Measurements from ENCODE around the gene CNTROB. TPM values are rescaled to one million over a fixed set of nuclear protein-coding genes. Genes with fewer than 3 reads are reported as not detected.

The CNTROB gene, protein sequence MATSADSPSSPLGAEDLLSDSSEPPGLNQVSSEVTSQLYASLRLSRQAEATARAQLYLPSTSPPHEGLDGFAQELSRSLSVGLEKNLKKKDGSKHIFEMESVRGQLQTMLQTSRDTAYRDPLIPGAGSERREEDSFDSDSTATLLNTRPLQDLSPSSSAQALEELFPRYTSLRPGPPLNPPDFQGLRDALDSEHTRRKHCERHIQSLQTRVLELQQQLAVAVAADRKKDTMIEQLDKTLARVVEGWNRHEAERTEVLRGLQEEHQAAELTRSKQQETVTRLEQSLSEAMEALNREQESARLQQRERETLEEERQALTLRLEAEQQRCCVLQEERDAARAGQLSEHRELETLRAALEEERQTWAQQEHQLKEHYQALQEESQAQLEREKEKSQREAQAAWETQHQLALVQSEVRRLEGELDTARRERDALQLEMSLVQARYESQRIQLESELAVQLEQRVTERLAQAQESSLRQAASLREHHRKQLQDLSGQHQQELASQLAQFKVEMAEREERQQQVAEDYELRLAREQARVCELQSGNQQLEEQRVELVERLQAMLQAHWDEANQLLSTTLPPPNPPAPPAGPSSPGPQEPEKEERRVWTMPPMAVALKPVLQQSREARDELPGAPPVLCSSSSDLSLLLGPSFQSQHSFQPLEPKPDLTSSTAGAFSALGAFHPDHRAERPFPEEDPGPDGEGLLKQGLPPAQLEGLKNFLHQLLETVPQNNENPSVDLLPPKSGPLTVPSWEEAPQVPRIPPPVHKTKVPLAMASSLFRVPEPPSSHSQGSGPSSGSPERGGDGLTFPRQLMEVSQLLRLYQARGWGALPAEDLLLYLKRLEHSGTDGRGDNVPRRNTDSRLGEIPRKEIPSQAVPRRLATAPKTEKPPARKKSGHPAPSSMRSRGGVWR
- 25.8 and 30.1 TPM in 2 replicates for total RNA-seq (2021)
- long read RNA-seq, transcript CNTROB-202 (19 exons, 3,705 nt), result major isoform, 11 of 52 reads
- long read RNA-seq, transcript CNTROB-203 (19 exons, 2,783 nt), result minor isoform, 6 of 52 reads
- long read RNA-seq, partial matches to known transcripts, result 4 of 52 reads
- long read RNA-seq, other reads (novel, unspliced or antisense), result 31 of 52 reads

- H3K9me3 Mint-ChIP-seq, result no peaks in the 10 kb centered on the region
- peak within 1 kb of the TSS; percentile 40 for H3K9ac ChIP-seq (ENCODE audit: extremely low read depth, insufficient read length, low read length)
- no peak within 1 kb of the TSS for H3K23ac ChIP-seq (ENCODE audit: insufficient read length, low read depth, low read length)
- peaks cover 2 to 25% (median 21%) of the 10 kb centered on the region in 3 experiments; a peak in 5 of 7 replicates for H3K36me3 Mint-ChIP-seq (ENCODE audit: insufficient read depth in 1 of 3, low read depth in 3 of 3)
- H4K20me1 ChIP-seq (ENCODE audit: control insufficient read depth, insufficient read depth, insufficient read length), result no peaks in the 10 kb centered on the region
- no peaks in the 10 kb centered on the region for H3K79me1 ChIP-seq (ENCODE audit: insufficient read depth, low read depth, low read length, poor library complexity, severe bottlenecking)
- no peak within 1 kb of the TSS for H3K14ac ChIP-seq (ENCODE audit: insufficient read depth, low read length)
- H3T11ph ChIP-seq (ENCODE audit: low read length), result no peak within 1 kb of the TSS
- WGBS (ENCODE audit: extremely low coverage, insufficient read length, low lambda C conversion rate), result no CpG with 5 or more reads among the region's 55 CpGs
- H3K56ac ChIP-seq (ENCODE audit: insufficient read length, low read depth, low read length), result no peak within 1 kb of the TSS
- H2BK20ac ChIP-seq (ENCODE audit: low read depth, low read length, poor library complexity, severe bottlenecking), result no peak within 1 kb of the TSS
- TF ChIP-seq, protein P1, sequence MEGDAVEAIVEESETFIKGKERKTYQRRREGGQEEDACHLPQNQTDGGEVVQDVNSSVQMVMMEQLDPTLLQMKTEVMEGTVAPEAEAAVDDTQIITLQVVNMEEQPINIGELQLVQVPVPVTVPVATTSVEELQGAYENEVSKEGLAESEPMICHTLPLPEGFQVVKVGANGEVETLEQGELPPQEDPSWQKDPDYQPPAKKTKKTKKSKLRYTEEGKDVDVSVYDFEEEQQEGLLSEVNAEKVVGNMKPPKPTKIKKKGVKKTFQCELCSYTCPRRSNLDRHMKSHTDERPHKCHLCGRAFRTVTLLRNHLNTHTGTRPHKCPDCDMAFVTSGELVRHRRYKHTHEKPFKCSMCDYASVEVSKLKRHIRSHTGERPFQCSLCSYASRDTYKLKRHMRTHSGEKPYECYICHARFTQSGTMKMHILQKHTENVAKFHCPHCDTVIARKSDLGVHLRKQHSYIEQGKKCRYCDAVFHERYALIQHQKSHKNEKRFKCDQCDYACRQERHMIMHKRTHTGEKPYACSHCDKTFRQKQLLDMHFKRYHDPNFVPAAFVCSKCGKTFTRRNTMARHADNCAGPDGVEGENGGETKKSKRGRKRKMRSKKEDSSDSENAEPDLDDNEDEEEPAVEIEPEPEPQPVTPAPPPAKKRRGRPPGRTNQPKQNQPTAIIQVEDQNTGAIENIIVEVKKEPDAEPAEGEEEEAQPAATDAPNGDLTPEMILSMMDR (conservative IDR thresholded peaks at IDR 0.05), result no peak
- no peak within 1 kb of the TSS for H2BK120ac ChIP-seq (ENCODE audit: low read depth, low read length, poor library complexity, severe bottlenecking)
- no peak within 1 kb of the TSS for H3K18ac ChIP-seq (ENCODE audit: insufficient read length, low read depth, low read length)
- peak within 1 kb of the TSS; percentile 96 for H3K4me2 ChIP-seq (ENCODE audit: insufficient read depth, insufficient read length, low read length)
- no peak within 1 kb of the TSS for H2AK5ac ChIP-seq (ENCODE audit: insufficient read length, low read length)
- peak within 1 kb of the TSS; percentile 45 to 97 (median 85); a peak in 6 of 7 replicates for H3K27ac Mint-ChIP-seq
- no peak within 1 kb of the TSS for H2BK5ac ChIP-seq (ENCODE audit: insufficient read length, low read length)
- no peak within 1 kb of the TSS for H3K27ac ChIP-seq (ENCODE audit: insufficient read length, low read depth, low read length)
- H3K4ac ChIP-seq (ENCODE audit: low read depth, low read length), result no peak within 1 kb of the TSS
- no peak within 1 kb of the TSS for H2AFZ ChIP-seq (ENCODE audit: low read length)
- peak; percentile 100 for DNase-seq
- H4K91ac ChIP-seq (ENCODE audit: insufficient read length, low read depth, low read length), result no peak within 1 kb of the TSS
- H2BK12ac ChIP-seq (ENCODE audit: insufficient read length, low read depth, low read length), result no peak within 1 kb of the TSS
- peaks cover 14% of the 10 kb centered on the region for H3K23me2 ChIP-seq (ENCODE audit: insufficient read length, low read depth, low read length, poor library complexity, severe bottlenecking)
- H4K5ac ChIP-seq (ENCODE audit: insufficient read length, low read depth, low read length), result no peak within 1 kb of the TSS
- peaks cover 31 to 36% of the 10 kb centered on the region in 2 experiments for H3K4me1 Mint-ChIP-seq
- H3K27me3 Mint-ChIP-seq (ENCODE audit: low read depth), result peaks cover 31% of the 10 kb centered on the region
- H3K9me3 ChIP-seq (ENCODE audit: control insufficient read depth, low read depth, low read length), result no peaks in the 10 kb centered on the region
- no peaks in the 10 kb centered on the region for H3K4me1 ChIP-seq (ENCODE audit: insufficient read depth, low read length)
- H3K4me3 Mint-ChIP-seq, result peak within 1 kb of the TSS; percentile 93 to 94
- peaks cover 18% of the 10 kb centered on the region; the same call in 1 of the 2 replicates for H3K27me3 ChIP-seq (ENCODE audit: insufficient read depth, low read length)
- no peak within 1 kb of the TSS for H4K8ac ChIP-seq (replicated peaks; ENCODE audit: insufficient read length, low read depth, low read length)
- H2BK15ac ChIP-seq (ENCODE audit: low read depth, low read length), result no peak within 1 kb of the TSS
- no peaks in the 10 kb centered on the region for H3K79me2 ChIP-seq (ENCODE audit: insufficient read depth, low read length)
These were observed at the start of gene CNTROB, which contains the start of gene TRAPPC1 for GRCh38 chr17:7931709-7932482. Gene CNTROB (plus strand): TSS chr17:7932206. CDS start chr17:7933080, 874 bp downstream. Gene TRAPPC1 (minus strand): TSS chr17:7931946. CDS start chr17:7931829, 117 bp downstream.

Measured in H9 (cell line).